ENCODE results near the gene NCAPG2. TPM values are rescaled to one million over a fixed set of nuclear protein-coding genes. Genes with fewer than 3 reads are reported as not detected.

The NCAPG2 gene
- polyA plus RNA-seq, 6 donors from 2014 or later = 2.1 to 6.5 (median 4.0) TPM

- H3K36me3 Mint-ChIP-seq = peaks cover 0 to 37% of the 10 kb centered on the region in 2 donors
- peak; percentile 42 to 65 for ATAC-seq (ENCODE audit: low read depth in 2 of 2)
- peak within 1 kb of the TSS in 1 of 6 donors; percentile 69 for H3K27ac Mint-ChIP-seq
- peak within 1 kb of the TSS in 7 of 8 donors; percentile 35 to 86 (median 56) for H3K4me3 Mint-ChIP-seq
- peaks cover 29 to 56% (median 55%) of the 10 kb centered on the region in 3 donors for H3K27me3 Mint-ChIP-seq
- H3K9me3 Mint-ChIP-seq = peaks cover 0 to 16% (median 9%) of the 10 kb centered on the region in 7 donors
- DNase-seq = peak; percentile 12
- H3K4me1 Mint-ChIP-seq = peaks cover 11 to 17% (median 15%) of the 10 kb centered on the region in 3 donors
Measured at GRCh38 chr7:158587162-158588084, 117.2 kb downstream of the NCAPG2 start, which contains the start of gene PTPRN2. PTPRN2 (minus strand) TSS chr7:158587823.

DNA sequence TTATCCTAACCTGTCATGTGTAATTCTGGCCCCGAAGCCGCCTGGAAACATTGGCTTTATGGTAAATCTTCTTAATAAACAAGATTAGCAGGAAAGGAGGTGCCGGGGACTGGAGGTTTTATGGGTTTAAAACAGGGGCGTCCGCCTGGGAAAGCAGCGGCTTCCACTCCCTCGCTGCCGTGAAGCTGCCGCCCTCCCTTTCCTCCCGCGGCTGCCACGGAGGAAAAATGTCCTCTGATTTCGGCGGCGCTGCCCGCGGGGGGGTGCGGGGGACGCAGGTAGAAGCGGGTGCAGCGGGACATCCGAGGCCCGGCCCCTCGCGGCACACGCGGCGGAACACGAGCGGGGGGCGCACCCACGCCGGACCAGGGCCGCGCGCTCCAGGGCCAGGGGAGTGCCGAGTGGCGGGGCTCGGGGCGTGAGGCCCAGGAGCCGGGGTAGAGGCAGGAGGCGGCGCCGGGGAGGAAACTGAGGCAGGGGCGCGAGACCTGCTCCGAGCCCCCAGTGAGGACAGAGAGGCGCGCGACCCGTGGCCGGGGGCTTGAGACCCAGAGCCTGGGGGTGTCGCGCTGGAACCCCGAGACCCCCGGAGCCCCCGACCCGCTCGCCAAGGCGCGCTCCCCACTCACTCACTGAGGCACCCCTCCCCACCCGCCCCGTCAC, 118.0 kb downstream of the NCAPG2 start:
- H3K27ac Mint-ChIP-seq = no peak overlapping the region
- H3K4me3 Mint-ChIP-seq = peak overlapping the region in 2 of 8 donors; percentile 70 to 82
- H3K4me1 Mint-ChIP-seq = peaks cover 11 to 17% (median 15%) of the 10 kb centered on the region in 3 donors
- peaks cover 35 to 61% (median 56%) of the 10 kb centered on the region in 3 donors for H3K27me3 Mint-ChIP-seq
- H3K36me3 Mint-ChIP-seq = peaks cover 0 to 37% of the 10 kb centered on the region in 2 donors
- H3K9me3 Mint-ChIP-seq = peaks cover 0 to 16% (median 8%) of the 10 kb centered on the region in 7 donors
- DNase-seq (no peak), ATAC-seq (ENCODE audit: low read depth in 2 of 2) (no peak)

DNA sequence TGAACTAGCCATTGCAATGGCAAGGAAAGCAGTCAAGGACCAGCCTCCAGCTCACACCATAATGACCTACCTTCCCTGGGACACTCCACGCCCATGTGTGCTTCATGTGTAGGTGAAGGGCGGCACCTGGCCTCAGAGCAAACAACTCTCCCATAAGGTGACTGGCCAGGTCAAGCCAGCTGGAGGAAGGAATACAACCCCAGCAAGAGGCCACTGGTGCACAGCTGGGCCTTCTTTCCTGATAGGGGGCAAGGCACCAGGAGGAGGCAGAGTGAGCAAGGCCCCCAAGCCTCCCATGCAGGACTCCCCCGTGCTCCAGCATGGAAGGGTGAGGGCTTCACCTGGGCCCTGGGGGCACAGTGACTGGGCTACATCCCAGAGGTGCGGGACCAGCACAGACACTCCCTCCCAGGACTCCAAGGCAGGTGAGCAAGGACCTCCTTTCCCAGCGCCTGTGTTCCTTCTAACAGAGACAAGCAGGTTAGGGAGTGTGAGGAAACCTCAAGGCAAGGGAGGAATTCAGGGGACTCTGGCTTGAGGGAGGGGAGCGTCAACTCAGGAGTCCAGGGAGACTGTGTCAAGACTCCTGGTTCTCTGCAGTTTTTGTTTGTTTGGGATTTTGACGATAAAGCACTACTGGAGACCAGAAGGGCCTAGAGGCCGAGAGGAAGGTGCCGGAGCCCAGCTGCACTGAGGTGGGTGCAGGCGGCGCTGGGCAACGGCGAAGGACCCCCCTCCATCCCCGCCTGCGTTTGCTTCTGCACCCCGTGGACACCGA, 118.7 kb downstream of the NCAPG2 start:
- Mint-ChIP-seq H3K27me3 (peaks cover 38 to 64% (median 56%) of the 10 kb centered on the region in 3 donors), H3K4me3 (peak overlapping the region in 7 of 8 donors; percentile 55 to 82 (median 68)), H3K36me3 (peaks cover 0 to 37% of the 10 kb centered on the region in 2 donors), H3K4me1 (peaks cover 11 to 17% (median 15%) of the 10 kb centered on the region in 3 donors), H3K9me3 (peaks cover 0 to 20% (median 9%) of the 10 kb centered on the region in 7 donors), H3K27ac (no peak overlapping the region)
- DNase-seq = no peak
- ATAC-seq (ENCODE audit: low read depth in 2 of 2) = no peak

DNA sequence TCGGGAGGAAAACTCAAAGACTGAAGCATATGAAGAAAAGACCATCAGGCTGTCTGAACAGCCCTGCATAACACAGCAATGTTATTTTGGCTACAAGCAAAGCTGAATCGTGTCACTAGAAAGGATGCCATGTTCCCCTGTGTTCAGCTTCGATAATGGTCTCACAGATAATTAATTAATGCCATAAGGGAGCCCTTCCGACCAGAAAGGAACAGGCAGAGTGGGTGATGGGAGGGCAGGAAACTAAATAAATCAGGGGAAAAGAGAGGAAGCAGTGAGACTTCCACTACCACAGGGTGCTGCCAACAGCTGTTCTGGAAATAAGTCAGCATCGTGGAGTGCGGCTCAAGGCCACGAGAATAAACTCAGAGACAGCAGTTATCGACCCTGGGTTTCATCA, 120.2 kb downstream of the NCAPG2 start:
- Mint-ChIP-seq H3K27ac (no peak overlapping the region), H3K4me3 (peak overlapping the region in 1 of 8 donors; percentile 65)

GRCh38 chr7:158583810-158584209, 120.8 kb downstream of the NCAPG2 start:
- peaks cover 0 to 41% (median 20%) of the 10 kb centered on the region in 7 donors for H3K9me3 Mint-ChIP-seq
- peaks cover 11 to 13% (median 12%) of the 10 kb centered on the region in 3 donors for H3K4me1 Mint-ChIP-seq
- ATAC-seq (ENCODE audit: low read depth in 2 of 2) (no peak), DNase-seq (no peak)
- H3K27ac Mint-ChIP-seq = no peak overlapping the region
- H3K36me3 Mint-ChIP-seq = peaks cover 5 to 32% of the 10 kb centered on the region in 2 donors
- no peak overlapping the region for H3K4me3 Mint-ChIP-seq
- H3K27me3 Mint-ChIP-seq = peaks cover 38 to 58% (median 39%) of the 10 kb centered on the region in 3 donors

More for the DNA sequence above, 120.2 kb downstream of the NCAPG2 start:
- H3K9me3 Mint-ChIP-seq = peaks cover 0 to 35% (median 17%) of the 10 kb centered on the region in 7 donors
- H3K27me3 Mint-ChIP-seq = peaks cover 38 to 64% (median 45%) of the 10 kb centered on the region in 3 donors
- no peak for ATAC-seq (ENCODE audit: low read depth in 2 of 2)
- H3K4me1 Mint-ChIP-seq = peaks cover 11 to 15% (median 15%) of the 10 kb centered on the region in 3 donors
- H3K36me3 Mint-ChIP-seq = peaks cover 5 to 36% of the 10 kb centered on the region in 2 donors
- DNase-seq = no peak

GRCh38 chr7:158583143-158583542, 121.5 kb downstream of the NCAPG2 start:
- Mint-ChIP-seq H3K9me3 (peaks cover 0 to 42% (median 20%) of the 10 kb centered on the region in 7 donors), H3K27ac (no peak overlapping the region), H3K27me3 (peaks cover 36 to 53% (median 42%) of the 10 kb centered on the region in 3 donors), H3K4me3 (no peak overlapping the region), H3K36me3 (peaks cover 5 to 30% of the 10 kb centered on the region in 2 donors), H3K4me1 (peaks cover 8 to 11% (median 9%) of the 10 kb centered on the region in 3 donors)
- no peak for DNase-seq
- ATAC-seq (ENCODE audit: low read depth in 2 of 2) = no peak

DNA sequence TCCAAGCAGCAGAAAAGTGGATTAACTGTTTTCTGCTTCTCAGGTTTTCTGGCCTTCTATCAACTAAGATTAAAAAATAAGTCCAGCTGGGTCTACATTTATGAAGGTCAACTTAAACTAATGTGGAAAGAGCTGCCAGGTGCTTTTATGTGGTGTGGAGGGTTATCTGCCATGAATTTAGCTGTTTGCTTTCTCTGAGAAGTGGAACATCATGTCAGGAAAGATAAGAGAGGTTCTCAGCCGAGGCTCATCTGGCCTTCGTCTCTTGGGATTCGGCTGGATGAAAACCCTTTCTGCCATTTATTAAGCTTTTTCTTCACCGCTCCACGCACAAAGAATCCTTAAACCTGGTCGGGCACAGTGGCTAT, 122.5 kb downstream of the NCAPG2 start:
- Mint-ChIP-seq H3K27me3 (peaks cover 36 to 53% (median 42%) of the 10 kb centered on the region in 3 donors), H3K4me1 (peaks cover 8 to 11% (median 9%) of the 10 kb centered on the region in 3 donors)

GRCh38 chr7:158581440-158582088, 123.0 kb downstream of the NCAPG2 start:
- Mint-ChIP-seq H3K27me3 (peaks cover 36 to 53% (median 42%) of the 10 kb centered on the region in 3 donors), H3K36me3 (peaks cover 5 to 30% of the 10 kb centered on the region in 2 donors), H3K27ac (no peak overlapping the region), H3K4me3 (no peak overlapping the region), H3K9me3 (peaks cover 0 to 42% (median 20%) of the 10 kb centered on the region in 7 donors), H3K4me1 (peaks cover 8 to 11% (median 9%) of the 10 kb centered on the region in 3 donors)
- ATAC-seq (ENCODE audit: low read depth in 2 of 2) = no peak
- DNase-seq = no peak

More for the DNA sequence above, 122.5 kb downstream of the NCAPG2 start:
- Mint-ChIP-seq H3K9me3 (peaks cover 0 to 42% (median 20%) of the 10 kb centered on the region in 7 donors), H3K4me3 (no peak overlapping the region), H3K27ac (no peak overlapping the region), H3K36me3 (peaks cover 5 to 30% of the 10 kb centered on the region in 2 donors)
- no peak for DNase-seq
- ATAC-seq (ENCODE audit: low read depth in 2 of 2) = no peak

Other genes starting within 250 kb of the NCAPG2 start
- gene PTPRN2, start 117.0 kb downstream of the NCAPG2 start, polyA plus RNA-seq (ENCODE audit: low read depth in 6 of 6) = 1 to 10 TPM; 1.4 to 4.6 (median 3.8) TPM
- gene ESYT2, start 124.7 kb upstream of the NCAPG2 start, polyA plus RNA-seq (ENCODE audit: low read depth in 6 of 6) = 10 to 100 TPM; 15.4 to 23.0 (median 16.8) TPM
- gene DYNC2I1, start 151.8 kb upstream of the NCAPG2 start, polyA plus RNA-seq (ENCODE audit: low read depth in 6 of 6) = 10 to 100 TPM; 12.6 to 20.4 (median 18.3) TPM

All from naive B cell (primary cell).